Caco-2 (cell line): ENCODE data around the gene ZNF335. TPM values are rescaled to one million over a fixed set of nuclear protein-coding genes. Genes with fewer than 3 reads are reported as not detected.

Experiments
- BruUV-seq: library from RNA; stranded (reverse); fragments of 400-500 nt; replicated peaks from 2 replicates; lab custom pipeline; 2021; lab: Mats Ljungman, UMichigan
- CTCF ChIA-PET: fragments of 300-600 bp; sonication (Branson Sonifier 250); formaldehyde crosslinking; loops from one replicate; lab custom pipeline; 2022; ENCODE audit warnings: antibody characterized with exemption; lab: Charles Lee
- POLR2A ChIA-PET: fragments of 300-600 bp; sonication (Branson Sonifier 250); formaldehyde crosslinking; loops from one replicate; lab custom pipeline; 2022; ENCODE audit warnings: antibody characterized with exemption; lab: Charles Lee
- DNase-seq, 2 experiments: peaks; one replicate each; pipeline versions ENCODE4 v3.0.0 to v3.0.0-alpha.2; 2020 to 2022
- H3K27me3 ChIP-seq: replicated peaks from 2 replicates; pipeline ENCODE4 v1.6.0; 2011; ENCODE audit warnings: low read length; ENCODE audit not compliant: control insufficient read depth, insufficient read depth
- H3K36me3 ChIP-seq: 2 replicates; pipeline ENCODE4 v1.5.1; 2011; ENCODE audit warnings: low read length; ENCODE audit not compliant: control insufficient read depth, insufficient read depth
- H3K4me1 ChIP-seq: fragments of 250-450 bp; sonication (Bioruptor Pico); 2 replicates; pipeline ENCODE4 v1.5.1; 2020; ENCODE audit warnings: mild to moderate bottlenecking
- H3K4me3 ChIP-seq: 2 replicates; pipeline ENCODE4 v1.5.1; 2011; ENCODE audit warnings: low read depth, mild to moderate bottlenecking, control low read depth, low read length
- H3K9me3 ChIP-seq: fragments of 250-450 bp; sonication (Bioruptor Pico); 2 replicates; pipeline ENCODE4 v1.5.1; 2020; ENCODE audit warnings: mild to moderate bottlenecking, moderate library complexity
- H3K27ac Mint-ChIP-seq: one replicate; pipeline ENCODE4 v1.8.0; 2022; ENCODE audit warnings: mixed read lengths; ENCODE audit not compliant: unreplicated experiment
- H3K27me3 Mint-ChIP-seq: one replicate; pipeline ENCODE4 v1.8.0; 2022; ENCODE audit warnings: mixed read lengths; ENCODE audit not compliant: insufficient read depth, unreplicated experiment
- H3K36me3 Mint-ChIP-seq: one replicate; pipeline ENCODE4 v1.8.0; 2022; ENCODE audit warnings: mild to moderate bottlenecking, mixed read lengths; ENCODE audit not compliant: insufficient read depth, unreplicated experiment
- H3K4me1 Mint-ChIP-seq: one replicate; pipeline ENCODE4 v1.8.0; 2022; ENCODE audit warnings: low read depth, mixed read lengths; ENCODE audit not compliant: unreplicated experiment
- H3K4me3 Mint-ChIP-seq: one replicate; pipeline ENCODE4 v1.8.0; 2022; ENCODE audit warnings: mild to moderate bottlenecking, moderate library complexity, mixed read lengths; ENCODE audit not compliant: unreplicated experiment
- H3K9me3 Mint-ChIP-seq: one replicate; pipeline ENCODE4 v1.8.0; 2022; ENCODE audit warnings: mixed read lengths; ENCODE audit not compliant: unreplicated experiment
- CTCF ChIP-seq, 2 experiments: fragments of 200-600 bp in 1 of 2; IDR thresholded peaks; 1 replicate in 1 of 2; 2 replicates in 1 of 2; pipeline versions ENCODE4 v1.5.1 to v1.8.0; 2011 to 2022; ENCODE audit warnings: antibody characterized with exemption in 1 of 2, control low read depth in 1 of 2, inconsistent platforms in 1 of 2, low read depth in 1 of 2, low read length in 1 of 2, mild to moderate bottlenecking in 1 of 2, moderate library complexity in 1 of 2; ENCODE audit not compliant: insufficient read depth in 1 of 2, severe bottlenecking in 1 of 2, unreplicated experiment in 1 of 2
- intact Hi-C: fragments of 100-400 bp; cut with micrococcal nuclease; formaldehyde crosslinking; loops from one replicate; pipeline ENCODE4 v1.10.0; 2022; ENCODE audit not compliant: unreplicated experiment
- total RNA-seq: library from RNA; stranded (reverse); gene quantifications from 2 replicates; pipeline ENCODE4 v1.2.3, GENCODE V29; 2022

The ZNF335 gene
- total RNA-seq, 1 experiment from 2014 or later, result 35.1 TPM

GRCh38 chr20:45927071-45927878 lies 44.7 kb downstream of the ZNF335 start:
- CTCF ChIA-PET, result interaction anchor here (0.6 to 2.9 kb wide), 9 partner anchors 17 to 384 kb away, joined by 3 to 17 read pairs (median 3); partner anchors contain the start of gene ZSWIM1
- H3K4me3 ChIP-seq, result no peak overlapping the region
- peak; percentile 64 to 78 for DNase-seq
- Mint-ChIP-seq H3K27me3 (no peaks in the 10 kb centered on the region), H3K27ac (peak overlapping the region; percentile 18), H3K4me1 (peaks cover 12% of the 10 kb centered on the region), H3K4me3 (no peak overlapping the region), H3K36me3 (peaks cover 5% of the 10 kb centered on the region), H3K9me3 (no peaks in the 10 kb centered on the region)
- no peak for TF ChIP-seq CTCF (IDR thresholded peaks at IDR 0.05; ENCODE audit: insufficient read depth in 1 of 2, low read depth in 1 of 2, low read length in 1 of 2, severe bottlenecking in 1 of 2, unreplicated experiment in 1 of 2)
- POLR2A ChIA-PET, result interaction anchor here (0.6 to 1.9 kb wide), 4 partner anchors 8 to 1527 kb away, joined by 3 to 9 read pairs (median 4); partner anchors contain the start of gene PCIF1
- no peaks in the 10 kb centered on the region for H3K27me3 ChIP-seq
- H3K36me3 ChIP-seq, result no peaks in the 10 kb centered on the region
- no peaks in the 10 kb centered on the region for H3K9me3 ChIP-seq
- H3K4me1 ChIP-seq, result peaks cover 38% of the 10 kb centered on the region
- intact Hi-C loops, result no loop called here
- no TSS peak for BruUV-seq

GRCh38 chr20:45926731-45927070 lies 45.3 kb downstream of the ZNF335 start:
- no peak for DNase-seq
- TF ChIP-seq CTCF (IDR thresholded peaks at IDR 0.05; ENCODE audit: insufficient read depth in 1 of 2, low read depth in 1 of 2, low read length in 1 of 2, severe bottlenecking in 1 of 2, unreplicated experiment in 1 of 2), result no peak
- Mint-ChIP-seq H3K27ac (peak overlapping the region; percentile 18), H3K4me3 (no peak overlapping the region), H3K36me3 (no peaks in the 10 kb centered on the region), H3K9me3 (no peaks in the 10 kb centered on the region), H3K4me1 (peaks cover 11% of the 10 kb centered on the region), H3K27me3 (no peaks in the 10 kb centered on the region)
- H3K4me3 ChIP-seq, result no peak overlapping the region
- H3K4me1 ChIP-seq, result peaks cover 38% of the 10 kb centered on the region
- no peaks in the 10 kb centered on the region for H3K36me3 ChIP-seq
- ChIA-PET POLR2A (interaction anchor here (0.6 to 1.9 kb wide), 3 partner anchors 8 to 1526 kb away, joined by 3 to 9 read pairs (median 5); partner anchors contain the start of gene PCIF1), CTCF (interaction anchor here (0.6 to 2.9 kb wide), 4 partner anchors 35 to 385 kb away, joined by 3 to 17 read pairs (median 4); partner anchors contain the start of gene CTSA)
- no peaks in the 10 kb centered on the region for H3K27me3 ChIP-seq
- intact Hi-C loops, result no loop called here
- BruUV-seq, result no TSS peak
- H3K9me3 ChIP-seq, result no peaks in the 10 kb centered on the region

- ChIA-PET CTCF (interaction anchor here (0.7 to 2.9 kb wide), 3 partner anchors 18 to 36 kb away, joined by 3 to 17 read pairs (median 3); partner anchors contain the start of gene CTSA), POLR2A (interaction anchor here (1.9 kb wide), 1 partner anchor 9 kb away, joined by 9 read pairs; the partner anchor contains the start of gene PCIF1)
- no peak overlapping the region for H3K4me3 ChIP-seq
- H3K36me3 Mint-ChIP-seq, result no peaks in the 10 kb centered on the region
- BruUV-seq, result no TSS peak
- peak overlapping the region; percentile 25 for H3K27ac Mint-ChIP-seq
- peaks cover 15% of the 10 kb centered on the region for H3K4me1 Mint-ChIP-seq
- no peaks in the 10 kb centered on the region for H3K27me3 ChIP-seq
- H3K4me1 ChIP-seq, result peaks cover 34% of the 10 kb centered on the region
- H3K4me3 Mint-ChIP-seq, result no peak overlapping the region
- no peak for TF ChIP-seq CTCF (IDR thresholded peaks at IDR 0.05; ENCODE audit: insufficient read depth in 1 of 2, low read depth in 1 of 2, low read length in 1 of 2, severe bottlenecking in 1 of 2, unreplicated experiment in 1 of 2)
- no peak for DNase-seq
- H3K9me3 Mint-ChIP-seq, result no peaks in the 10 kb centered on the region
- intact Hi-C loops, result no loop called here
- H3K36me3 ChIP-seq, result no peaks in the 10 kb centered on the region
- no peaks in the 10 kb centered on the region for H3K9me3 ChIP-seq
- H3K27me3 Mint-ChIP-seq, result no peaks in the 10 kb centered on the region
Measured at GRCh38 chr20:45925821-45926506, 46.0 kb downstream of the ZNF335 start.
